OCI-LY7 (cell line): Measurements from ENCODE around the gene TBC1D5. TPM values are rescaled to one million over a fixed set of nuclear protein-coding genes. Genes with fewer than 3 reads are reported as not detected.
A peak's percentile ranks its signal among the peaks of the same experiment; 100 is the strongest.

ENCODE experiments used
- BruUV-seq: library from RNA; stranded (reverse); fragments of 400-500 nt; replicated peaks from 2 replicates; lab custom pipeline; 2021; lab: Mats Ljungman, UMichigan
- CTCF ChIA-PET: fragments of 300-600 bp; sonication (Branson Sonifier 250); formaldehyde crosslinking; loops from one replicate; lab custom pipeline; 2022; ENCODE audit warnings: antibody characterized with exemption; ENCODE audit not compliant: unreplicated experiment; lab: Charles Lee
- POLR2A ChIA-PET: fragments of 300-600 bp; sonication (Branson Sonifier 250); formaldehyde crosslinking; loops from one replicate; lab custom pipeline; 2022; ENCODE audit warnings: antibody characterized with exemption; lab: Charles Lee
- DNase-seq: peaks from one replicate; pipeline ENCODE4 v3.0.0-alpha.2; 2015; ENCODE audit warnings: low spot score
- H2AFZ ChIP-seq: fragments of 200-600 bp; sonication (generic), shearing (Covaris generic); 2 replicates; pipeline ENCODE4 v1.6.1; 2014; ENCODE audit warnings: mild to moderate bottlenecking, antibody characterized with exemption, low read length, moderate library complexity
- H3K27ac ChIP-seq: fragments of 200-600 bp; sonication (generic); 2 replicates; pipeline ENCODE4 v1.5.1; 2014; ENCODE audit warnings: mixed run types, low read depth, mild to moderate bottlenecking, moderate library complexity, low read length, inconsistent platforms; ENCODE audit not compliant: poor library complexity, severe bottlenecking
- H3K36me3 ChIP-seq: fragments of 200-600 bp; sonication (generic); 2 replicates; pipeline ENCODE4 v1.6.1; 2014; ENCODE audit warnings: mild to moderate bottlenecking, antibody characterized with exemption, low read length, moderate library complexity, mixed read lengths; ENCODE audit not compliant: insufficient read depth
- H3K4me1 ChIP-seq: fragments of 200-600 bp; sonication (generic); 2 replicates; pipeline ENCODE4 v1.5.1; 2014; ENCODE audit warnings: mild to moderate bottlenecking, low read length; ENCODE audit not compliant: insufficient read depth, poor library complexity, severe bottlenecking
- H3K4me2 ChIP-seq: fragments of 200-600 bp; sonication (generic); 2 replicates; pipeline ENCODE4 v1.6.1; 2014; ENCODE audit warnings: mild to moderate bottlenecking, low read length
- H3K4me3 ChIP-seq: fragments of 200-600 bp; sonication (generic); 2 replicates; pipeline ENCODE4 v1.5.1; 2014; ENCODE audit warnings: mild to moderate bottlenecking, low read depth, low read length; ENCODE audit not compliant: poor library complexity, severe bottlenecking
- H3K79me2 ChIP-seq: fragments of 200-600 bp; sonication (generic); 2 replicates; pipeline ENCODE4 v1.6.1; 2016; ENCODE audit warnings: low read depth, mild to moderate bottlenecking, low read length, moderate library complexity, mixed read lengths; ENCODE audit not compliant: insufficient read depth
- H3K9me2 ChIP-seq: fragments of 200-600 bp; sonication (generic); 2 replicates; pipeline ENCODE4 v1.6.1; 2016; ENCODE audit warnings: mild to moderate bottlenecking, low read length, mixed read lengths; ENCODE audit not compliant: insufficient read depth
- H3K9me3 ChIP-seq: fragments of 200-600 bp; sonication (generic); 2 replicates; pipeline ENCODE4 v1.6.1; 2014; ENCODE audit warnings: mild to moderate bottlenecking, mixed run types, low read length, mixed read lengths
- H4K20me1 ChIP-seq: fragments of 200-600 bp; sonication (generic); 2 replicates; pipeline ENCODE4 v1.6.1; 2014; ENCODE audit warnings: mild to moderate bottlenecking, antibody characterized with exemption, low read length, moderate library complexity, mixed read lengths; ENCODE audit not compliant: insufficient read depth
- CTCF ChIP-seq: fragments of 200-600 bp; sonication (generic); conservative IDR thresholded peaks from 2 replicates; pipeline ENCODE4 v1.5.1; 2014; ENCODE audit warnings: mild to moderate bottlenecking, antibody characterized with exemption, low read length, moderate library complexity, mixed read lengths
- EZH2phosphoT487 ChIP-seq: fragments of 200-600 bp; sonication (generic); IDR thresholded peaks from 2 replicates; pipeline ENCODE4 v1.6.1; 2018; ENCODE audit warnings: low read depth, borderline replicate concordance, mild to moderate bottlenecking, mixed run types, antibody characterized with exemption, low read length, moderate library complexity, mixed read lengths
- intact Hi-C: fragments of 100-400 bp; cut with micrococcal nuclease; formaldehyde crosslinking; loops from one replicate; pipeline ENCODE4 v1.10.0; 2022; ENCODE audit not compliant: unreplicated experiment
- total RNA-seq, 2 experiments: library from RNA; depleted of rRNA in 1 of 2; stranded (reverse); fragments of >200 nt in 1 of 2; shearing (Covaris generic) in 1 of 2; gene quantifications; 2 replicates each; pipeline ENCODE4 v1.2.3, GENCODE V29; 2014 to 2022

Gene TBC1D5
- total RNA-seq, 2 experiments from 2014 or later = 78.5 to 82.4 TPM

- no peak overlapping the region for H3K4me2 ChIP-seq
- BruUV-seq = no TSS peak
- DNase-seq = no peak
- no peaks in the 10 kb centered on the region for H4K20me1 ChIP-seq
- H3K9me3 ChIP-seq = 0 out of 2 replicates have a peak, but pooled peaks cover 3% of the 10 kb centered on the region
- H3K9me2 ChIP-seq = no peaks in the 10 kb centered on the region
- H3K36me3 ChIP-seq = no peaks in the 10 kb centered on the region
- intact Hi-C loops = loop anchor here (1.0 kb wide), 1 partner anchor 410 kb away; no protein-coding TSS in a partner anchor
- H2AFZ ChIP-seq = no peak overlapping the region
- H3K79me2 ChIP-seq = no peaks in the 10 kb centered on the region
- ChIA-PET POLR2A (no interaction called here), CTCF (no interaction called here)
- H3K4me3 ChIP-seq = no peak overlapping the region
- no peak overlapping the region for H3K27ac ChIP-seq
- TF ChIP-seq CTCF (no peak), EZH2phosphoT487 (no peak)
- no peaks in the 10 kb centered on the region for H3K4me1 ChIP-seq
These were observed 310.9 kb downstream of the TBC1D5 start for GRCh38 chr3:17431484-17432045.

- no peaks in the 10 kb centered on the region for H4K20me1 ChIP-seq
- no peaks in the 10 kb centered on the region for H3K9me3 ChIP-seq
- no TSS peak for BruUV-seq
- no peak overlapping the region for H3K4me3 ChIP-seq
- intact Hi-C loops = loop anchor here (1.0 kb wide), 1 partner anchor 410 kb away; no protein-coding TSS in a partner anchor
- no peak overlapping the region for H3K27ac ChIP-seq
- POLR2A ChIA-PET = interaction anchor here (0.6 kb wide), 1 partner anchor 180 kb away, joined by 3 read pairs; no protein-coding TSS in a partner anchor
- no peaks in the 10 kb centered on the region for H3K9me2 ChIP-seq
- DNase-seq = peak; percentile 29
- CTCF ChIA-PET = interaction anchor here (2.3 kb wide), 1 partner anchor 410 kb away, joined by 8 read pairs; no protein-coding TSS in a partner anchor
- H2AFZ ChIP-seq = no peak overlapping the region
- no peak overlapping the region for H3K4me2 ChIP-seq
- H3K36me3 ChIP-seq = no peaks in the 10 kb centered on the region
- TF ChIP-seq CTCF = peak; percentile 77
- no peak for TF ChIP-seq EZH2phosphoT487
- H3K4me1 ChIP-seq = no peaks in the 10 kb centered on the region
- H3K79me2 ChIP-seq = no peaks in the 10 kb centered on the region
These were observed 311.4 kb downstream of the TBC1D5 start for GRCh38 chr3:17431004-17431403.

GRCh38 chr3:17430582-17430981 is 311.8 kb downstream of the TBC1D5 start:
- Histone ChIP-seq H3K4me1 (no peaks in the 10 kb centered on the region), H3K36me3 (no peaks in the 10 kb centered on the region), H2AFZ (no peak overlapping the region), H3K4me3 (no peak overlapping the region), H3K79me2 (no peaks in the 10 kb centered on the region), H3K9me3 (no peaks in the 10 kb centered on the region), H3K4me2 (no peak overlapping the region), H3K9me2 (no peaks in the 10 kb centered on the region), H3K27ac (no peak overlapping the region), H4K20me1 (no peaks in the 10 kb centered on the region)
- intact Hi-C loops = no loop called here
- CTCF ChIA-PET = interaction anchor here (2.3 kb wide), 1 partner anchor 410 kb away, joined by 8 read pairs; no protein-coding TSS in a partner anchor
- no peak for TF ChIP-seq EZH2phosphoT487
- TF ChIP-seq CTCF = no peak
- POLR2A ChIA-PET = interaction anchor here (0.6 kb wide), 1 partner anchor 180 kb away, joined by 3 read pairs; no protein-coding TSS in a partner anchor
- BruUV-seq = no TSS peak
- DNase-seq = no peak
